A549 (cell line): Measurements from ENCODE around the gene PSG1. TPM values are rescaled to one million over a fixed set of nuclear protein-coding genes. Genes with fewer than 3 reads are reported as not detected.

Experiments used
- BHLHE40 ChIP-seq: IDR thresholded peaks from 2 replicates; pipeline ENCODE4 v1.6.1; 2012; ENCODE audit warnings: low read depth, low read length, inconsistent platforms
- CBX2 ChIP-seq: fragments of 200-600 bp; sonication (generic); IDR thresholded peaks from 2 replicates; pipeline ENCODE4 v1.6.1; 2016; ENCODE audit warnings: low read depth, mild to moderate bottlenecking, borderline replicate concordance
- CEBPB ChIP-seq, 2 experiments: fragments of >200 bp in 1 of 2; sonication (Bioruptor Twin) in 1 of 2; formaldehyde crosslinking in 1 of 2; IDR thresholded peaks; 2 replicates each; pipeline ENCODE4 v1.6.1; 2012 to 2016
- CHD2 ChIP-seq: fragments of 150-350 bp; IDR thresholded peaks from 2 replicates; pipeline ENCODE4 v1.6.1; 2014; ENCODE audit warnings: low read length; ENCODE audit not compliant: partially characterized antibody
- EHMT2 ChIP-seq: fragments of 200-600 bp; sonication (generic); IDR thresholded peaks from 2 replicates; pipeline ENCODE4 v1.6.1; 2016; ENCODE audit warnings: antibody characterized with exemption, low read depth, mild to moderate bottlenecking, moderate library complexity
- EP300 ChIP-seq, 2 experiments: fragments of >200 bp; sonication (Bioruptor Twin); formaldehyde crosslinking; IDR thresholded peaks; 2 replicates in 1 of 2; 3 replicates in 1 of 2; pipeline ENCODE4 v1.6.1; 2016 to 2017
- ESRRA ChIP-seq: fragments of 150-350 bp; IDR thresholded peaks from 2 replicates; pipeline ENCODE4 v1.6.1; 2014; ENCODE audit warnings: mild to moderate bottlenecking, low read length, borderline replicate concordance
- FOSL2 ChIP-seq, 2 experiments: fragments of 450-650 bp in 1 of 2; fragments of >200 bp in 1 of 2; sonication (Bioruptor Twin) in 1 of 2; formaldehyde crosslinking; IDR thresholded peaks; 2 replicates each; pipeline versions ENCODE4 v1.5.0 to v1.6.1; 2016 to 2020; ENCODE audit warnings: mild to moderate bottlenecking in 1 of 2, moderate library complexity in 1 of 2
- GATA3 ChIP-seq: IDR thresholded peaks from 2 replicates; pipeline ENCODE4 v1.6.1; 2012; ENCODE audit warnings: borderline replicate concordance
- HDAC2 ChIP-seq: fragments of 200-600 bp; sonication (generic); IDR thresholded peaks from 2 replicates; pipeline ENCODE4 v1.6.1; 2016
- HEYL ChIP-seq: fragments of 250-450 bp; sonication (Bioruptor Pico); IDR thresholded peaks from 2 replicates; pipeline ENCODE4 v1.8.0; 2021; ENCODE audit warnings: mild to moderate bottlenecking, moderate library complexity
- HOXA7 ChIP-seq: fragments of 250-450 bp; sonication (Bioruptor Pico); IDR thresholded peaks from 2 replicates; pipeline ENCODE4 v1.5.0; 2020; ENCODE audit warnings: mild to moderate bottlenecking, moderate library complexity
- HOXB5 ChIP-seq: fragments of 250-450 bp; sonication (Bioruptor Pico); IDR thresholded peaks from 2 replicates; pipeline ENCODE4 v1.5.0; 2020; ENCODE audit warnings: mild to moderate bottlenecking, moderate library complexity
- JUNB ChIP-seq: fragments of >200 bp; sonication (Bioruptor Twin); formaldehyde crosslinking; IDR thresholded peaks from 2 replicates; pipeline ENCODE4 v1.6.1; 2016
- KDM1A ChIP-seq: fragments of 200-600 bp; sonication (generic); IDR thresholded peaks from 2 replicates; pipeline ENCODE4 v1.6.1; 2016; ENCODE audit warnings: low read depth, mild to moderate bottlenecking
- KDM5A ChIP-seq: fragments of 200-600 bp; sonication (generic); IDR thresholded peaks from 2 replicates; pipeline ENCODE4 v1.6.1; 2016; ENCODE audit warnings: antibody characterized with exemption, mild to moderate bottlenecking
- MAX ChIP-seq: IDR thresholded peaks from 2 replicates; pipeline ENCODE4 v1.6.1; 2012
- MYC ChIP-seq: IDR thresholded peaks from 2 replicates; pipeline ENCODE4 v1.6.1; 2012; ENCODE audit warnings: mild to moderate bottlenecking, inconsistent platforms, low read length, improper control_type of control experiment, borderline replicate concordance
- NFE2L2 ChIP-seq: fragments of 150-350 bp; conservative IDR thresholded peaks from 2 replicates; pipeline ENCODE4 v1.6.1; 2014; ENCODE audit warnings: low read length
- POLR2A ChIP-seq: IDR thresholded peaks from 2 replicates; pipeline ENCODE4 v1.6.1; 2012; ENCODE audit warnings: mild to moderate bottlenecking, low read length
- RAD21 ChIP-seq, 2 experiments: fragments of >200 bp in 1 of 2; sonication (Bioruptor Twin) in 1 of 2; formaldehyde crosslinking in 1 of 2; IDR thresholded peaks in 1 of 2; conservative IDR thresholded peaks in 1 of 2; 2 replicates in 1 of 2; 3 replicates in 1 of 2; pipeline ENCODE4 v1.6.1; 2012 to 2018; ENCODE audit warnings: inconsistent platforms in 1 of 2
- RARB ChIP-seq: fragments of 250-450 bp; sonication (Bioruptor Pico); IDR thresholded peaks from 2 replicates; pipeline ENCODE4 v1.8.0; 2021; ENCODE audit warnings: mild to moderate bottlenecking, moderate library complexity
- RCOR1 ChIP-seq: fragments of 150-350 bp; IDR thresholded peaks from 2 replicates; pipeline ENCODE4 v1.6.1; 2014; ENCODE audit warnings: antibody characterized with exemption, low read length, low read depth
- RNF2 ChIP-seq: fragments of 200-600 bp; sonication (generic); IDR thresholded peaks from 2 replicates; pipeline ENCODE4 v1.6.1; 2016; ENCODE audit warnings: low read depth, mild to moderate bottlenecking, antibody characterized with exemption, moderate library complexity, borderline replicate concordance
- SMC3 ChIP-seq: fragments of >200 bp; sonication (Bioruptor Twin); formaldehyde crosslinking; IDR thresholded peaks from 3 replicates; pipeline ENCODE4 v1.6.1; 2018; ENCODE audit warnings: inconsistent platforms
- SREBF2 ChIP-seq: fragments of 450-650 bp; IDR thresholded peaks from 2 replicates; pipeline ENCODE4 v1.6.1; 2014; ENCODE audit warnings: mild to moderate bottlenecking, moderate library complexity
- TFCP2L1 ChIP-seq: fragments of 250-450 bp; sonication (Bioruptor Pico); IDR thresholded peaks from 2 replicates; pipeline ENCODE4 v1.5.0; 2021; ENCODE audit warnings: mild to moderate bottlenecking
- ZNF302 ChIP-seq: fragments of 250-450 bp; sonication (Bioruptor Pico); IDR thresholded peaks from 2 replicates; pipeline ENCODE4 v1.9.0; 2021; ENCODE audit warnings: inconsistent platforms, mild to moderate bottlenecking, moderate library complexity
- ZSCAN20 ChIP-seq: fragments of 250-450 bp; sonication (Bioruptor Pico); IDR thresholded peaks from 2 replicates; pipeline ENCODE4 v1.8.0; 2022; ENCODE audit warnings: mild to moderate bottlenecking, moderate library complexity
- polyA plus RNA-seq, 4 experiments: library from polyadenylated mRNA; depleted of rRNA in 3 of 4; stranded (reverse); fragments of >200 nt; fragmentation: RNase III in 1 of 4; extraction: RNeasy Plus Mini Kit Qiagen cat#74134 plus additional on column Dnase treatment in 1 of 4; gene quantifications; 2 replicates in 3 of 4; 3 replicates in 1 of 4; pipeline ENCODE4 v1.2.3, GENCODE V29; 2011 to 2017
- TF ChIP-seq, protein P1 (sequence below): IDR thresholded peaks from 2 replicates; pipeline ENCODE4 v1.6.1; 2012; ENCODE audit warnings: low read depth, borderline replicate concordance
- TF ChIP-seq, protein P2 (sequence below): fragments of 250-450 bp; sonication (Bioruptor Pico); IDR thresholded peaks from 2 replicates; pipeline ENCODE4 v1.5.0; 2021; ENCODE audit warnings: mild to moderate bottlenecking, moderate library complexity, borderline replicate concordance
- TF ChIP-seq, protein P3 (sequence below): fragments of >200 bp; sonication (Bioruptor Twin); formaldehyde crosslinking; IDR thresholded peaks from 3 replicates; pipeline ENCODE4 v1.5.1; 2016
- TF ChIP-seq, protein P4 (sequence below): fragments of 200-600 bp; sonication (generic); IDR thresholded peaks from 2 replicates; pipeline ENCODE4 v1.6.1; 2016; ENCODE audit warnings: antibody characterized with exemption, mild to moderate bottlenecking, moderate library complexity
- TF ChIP-seq, protein P5 (sequence below): fragments of 150-350 bp; IDR thresholded peaks from 2 replicates; pipeline ENCODE4 v1.6.1; 2014; ENCODE audit warnings: low read depth, mild to moderate bottlenecking, low read length

PSG1 gene
- polyA plus RNA-seq, 2 of the 4 experiments (the other 2 are of a cell fraction): 0.16 to 0.41 TPM

- TF ChIP-seq, protein P1, sequence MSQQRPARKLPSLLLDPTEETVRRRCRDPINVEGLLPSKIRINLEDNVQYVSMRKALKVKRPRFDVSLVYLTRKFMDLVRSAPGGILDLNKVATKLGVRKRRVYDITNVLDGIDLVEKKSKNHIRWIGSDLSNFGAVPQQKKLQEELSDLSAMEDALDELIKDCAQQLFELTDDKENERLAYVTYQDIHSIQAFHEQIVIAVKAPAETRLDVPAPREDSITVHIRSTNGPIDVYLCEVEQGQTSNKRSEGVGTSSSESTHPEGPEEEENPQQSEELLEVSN: peak; percentile 81; the same call in 1 of the 2 replicates
- TF ChIP-seq HOXA7 (CRISPR knock-in tag) (no peak), CEBPB (IDR thresholded peaks at IDR 0.05) (peak in 1 of 2 experiments; percentile 90), HDAC2 (no peak), HEYL (CRISPR knock-in tag) (no peak), ZSCAN20 (CRISPR knock-in tag) (no peak), BHLHE40 (peak; percentile 29; the same call in 1 of the 2 replicates), TFCP2L1 (CRISPR knock-in tag) (no peak), SMC3 (peak; percentile 19; the same call in 1 of the 3 replicates), CHD2 (no peak), ESRRA (no peak), FOSL2 (IDR thresholded peaks at IDR 0.05) (peak; percentile 89), FOSL2 (CRISPR knock-in tag; IDR thresholded peaks at IDR 0.05) (peak; percentile 91), KDM5A (no peak), RARB (CRISPR knock-in tag) (peak; percentile 48; the same call in 1 of the 2 replicates), ZNF302 (CRISPR knock-in tag) (peak; percentile 82; the same call in 1 of the 2 replicates), MAX (peak; percentile 96), EHMT2 (no peak), NFE2L2 (no peak), GATA3 (peak; percentile 99), JUNB (peak; percentile 90), EP300 (IDR thresholded peaks at IDR 0.05) (peak; percentile 55 to 88; a peak in 3 of 5 replicates), RCOR1 (no peak), CBX2 (no peak), RNF2 (no peak), RAD21 (conservative IDR thresholded peaks at IDR 0.05 in 1 of 2, IDR thresholded peaks at IDR 0.05 in 1 of 2) (peak; percentile 10 to 21; a peak in 2 of 5 replicates), SREBF2 (no peak), HOXB5 (CRISPR knock-in tag) (peak; percentile 70; the same call in 1 of the 2 replicates), POLR2A (no peak), KDM1A (no peak), MYC (peak; percentile 27; the same call in 1 of the 2 replicates)
- TF ChIP-seq, protein P2, sequence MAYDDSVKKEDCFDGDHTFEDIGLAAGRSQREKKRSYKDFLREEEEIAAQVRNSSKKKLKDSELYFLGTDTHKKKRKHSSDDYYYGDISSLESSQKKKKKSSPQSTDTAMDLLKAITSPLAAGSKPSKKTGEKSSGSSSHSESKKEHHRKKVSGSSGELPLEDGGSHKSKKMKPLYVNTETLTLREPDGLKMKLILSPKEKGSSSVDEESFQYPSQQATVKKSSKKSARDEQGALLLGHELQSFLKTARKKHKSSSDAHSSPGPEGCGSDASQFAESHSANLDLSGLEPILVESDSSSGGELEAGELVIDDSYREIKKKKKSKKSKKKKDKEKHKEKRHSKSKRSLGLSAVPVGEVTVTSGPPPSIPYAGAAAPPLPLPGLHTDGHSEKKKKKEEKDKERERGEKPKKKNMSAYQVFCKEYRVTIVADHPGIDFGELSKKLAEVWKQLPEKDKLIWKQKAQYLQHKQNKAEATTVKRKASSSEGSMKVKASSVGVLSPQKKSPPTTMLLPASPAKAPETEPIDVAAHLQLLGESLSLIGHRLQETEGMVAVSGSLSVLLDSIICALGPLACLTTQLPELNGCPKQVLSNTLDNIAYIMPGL (CRISPR knock-in tag): no peak
- TF ChIP-seq, protein P3, sequence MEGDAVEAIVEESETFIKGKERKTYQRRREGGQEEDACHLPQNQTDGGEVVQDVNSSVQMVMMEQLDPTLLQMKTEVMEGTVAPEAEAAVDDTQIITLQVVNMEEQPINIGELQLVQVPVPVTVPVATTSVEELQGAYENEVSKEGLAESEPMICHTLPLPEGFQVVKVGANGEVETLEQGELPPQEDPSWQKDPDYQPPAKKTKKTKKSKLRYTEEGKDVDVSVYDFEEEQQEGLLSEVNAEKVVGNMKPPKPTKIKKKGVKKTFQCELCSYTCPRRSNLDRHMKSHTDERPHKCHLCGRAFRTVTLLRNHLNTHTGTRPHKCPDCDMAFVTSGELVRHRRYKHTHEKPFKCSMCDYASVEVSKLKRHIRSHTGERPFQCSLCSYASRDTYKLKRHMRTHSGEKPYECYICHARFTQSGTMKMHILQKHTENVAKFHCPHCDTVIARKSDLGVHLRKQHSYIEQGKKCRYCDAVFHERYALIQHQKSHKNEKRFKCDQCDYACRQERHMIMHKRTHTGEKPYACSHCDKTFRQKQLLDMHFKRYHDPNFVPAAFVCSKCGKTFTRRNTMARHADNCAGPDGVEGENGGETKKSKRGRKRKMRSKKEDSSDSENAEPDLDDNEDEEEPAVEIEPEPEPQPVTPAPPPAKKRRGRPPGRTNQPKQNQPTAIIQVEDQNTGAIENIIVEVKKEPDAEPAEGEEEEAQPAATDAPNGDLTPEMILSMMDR: no peak
- TF ChIP-seq, protein P4, sequence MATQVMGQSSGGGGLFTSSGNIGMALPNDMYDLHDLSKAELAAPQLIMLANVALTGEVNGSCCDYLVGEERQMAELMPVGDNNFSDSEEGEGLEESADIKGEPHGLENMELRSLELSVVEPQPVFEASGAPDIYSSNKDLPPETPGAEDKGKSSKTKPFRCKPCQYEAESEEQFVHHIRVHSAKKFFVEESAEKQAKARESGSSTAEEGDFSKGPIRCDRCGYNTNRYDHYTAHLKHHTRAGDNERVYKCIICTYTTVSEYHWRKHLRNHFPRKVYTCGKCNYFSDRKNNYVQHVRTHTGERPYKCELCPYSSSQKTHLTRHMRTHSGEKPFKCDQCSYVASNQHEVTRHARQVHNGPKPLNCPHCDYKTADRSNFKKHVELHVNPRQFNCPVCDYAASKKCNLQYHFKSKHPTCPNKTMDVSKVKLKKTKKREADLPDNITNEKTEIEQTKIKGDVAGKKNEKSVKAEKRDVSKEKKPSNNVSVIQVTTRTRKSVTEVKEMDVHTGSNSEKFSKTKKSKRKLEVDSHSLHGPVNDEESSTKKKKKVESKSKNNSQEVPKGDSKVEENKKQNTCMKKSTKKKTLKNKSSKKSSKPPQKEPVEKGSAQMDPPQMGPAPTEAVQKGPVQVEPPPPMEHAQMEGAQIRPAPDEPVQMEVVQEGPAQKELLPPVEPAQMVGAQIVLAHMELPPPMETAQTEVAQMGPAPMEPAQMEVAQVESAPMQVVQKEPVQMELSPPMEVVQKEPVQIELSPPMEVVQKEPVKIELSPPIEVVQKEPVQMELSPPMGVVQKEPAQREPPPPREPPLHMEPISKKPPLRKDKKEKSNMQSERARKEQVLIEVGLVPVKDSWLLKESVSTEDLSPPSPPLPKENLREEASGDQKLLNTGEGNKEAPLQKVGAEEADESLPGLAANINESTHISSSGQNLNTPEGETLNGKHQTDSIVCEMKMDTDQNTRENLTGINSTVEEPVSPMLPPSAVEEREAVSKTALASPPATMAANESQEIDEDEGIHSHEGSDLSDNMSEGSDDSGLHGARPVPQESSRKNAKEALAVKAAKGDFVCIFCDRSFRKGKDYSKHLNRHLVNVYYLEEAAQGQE: no peak
- TF ChIP-seq, protein P5, sequence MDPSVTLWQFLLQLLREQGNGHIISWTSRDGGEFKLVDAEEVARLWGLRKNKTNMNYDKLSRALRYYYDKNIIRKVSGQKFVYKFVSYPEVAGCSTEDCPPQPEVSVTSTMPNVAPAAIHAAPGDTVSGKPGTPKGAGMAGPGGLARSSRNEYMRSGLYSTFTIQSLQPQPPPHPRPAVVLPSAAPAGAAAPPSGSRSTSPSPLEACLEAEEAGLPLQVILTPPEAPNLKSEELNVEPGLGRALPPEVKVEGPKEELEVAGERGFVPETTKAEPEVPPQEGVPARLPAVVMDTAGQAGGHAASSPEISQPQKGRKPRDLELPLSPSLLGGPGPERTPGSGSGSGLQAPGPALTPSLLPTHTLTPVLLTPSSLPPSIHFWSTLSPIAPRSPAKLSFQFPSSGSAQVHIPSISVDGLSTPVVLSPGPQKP: no peak
Measured at GRCh38 chr19:42850981-42851717, 28.4 kb downstream of the PSG1 start (continued).
